ENCODE data around the gene ISG20.

- TF ChIP-seq, protein P1, sequence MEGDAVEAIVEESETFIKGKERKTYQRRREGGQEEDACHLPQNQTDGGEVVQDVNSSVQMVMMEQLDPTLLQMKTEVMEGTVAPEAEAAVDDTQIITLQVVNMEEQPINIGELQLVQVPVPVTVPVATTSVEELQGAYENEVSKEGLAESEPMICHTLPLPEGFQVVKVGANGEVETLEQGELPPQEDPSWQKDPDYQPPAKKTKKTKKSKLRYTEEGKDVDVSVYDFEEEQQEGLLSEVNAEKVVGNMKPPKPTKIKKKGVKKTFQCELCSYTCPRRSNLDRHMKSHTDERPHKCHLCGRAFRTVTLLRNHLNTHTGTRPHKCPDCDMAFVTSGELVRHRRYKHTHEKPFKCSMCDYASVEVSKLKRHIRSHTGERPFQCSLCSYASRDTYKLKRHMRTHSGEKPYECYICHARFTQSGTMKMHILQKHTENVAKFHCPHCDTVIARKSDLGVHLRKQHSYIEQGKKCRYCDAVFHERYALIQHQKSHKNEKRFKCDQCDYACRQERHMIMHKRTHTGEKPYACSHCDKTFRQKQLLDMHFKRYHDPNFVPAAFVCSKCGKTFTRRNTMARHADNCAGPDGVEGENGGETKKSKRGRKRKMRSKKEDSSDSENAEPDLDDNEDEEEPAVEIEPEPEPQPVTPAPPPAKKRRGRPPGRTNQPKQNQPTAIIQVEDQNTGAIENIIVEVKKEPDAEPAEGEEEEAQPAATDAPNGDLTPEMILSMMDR (IDR thresholded peaks at IDR 0.05; ENCODE audit: insufficient read depth, low read depth, low read length) = no peak
- TF ChIP-seq EZH2 (IDR thresholded peaks at IDR 0.05; ENCODE audit: insufficient read depth, low read length) = no peak
Observed at GRCh38 chr15:88620995-88621772, 17.6 kb upstream of the ISG20 start, which contains the start of gene AEN.
